Stimulated activated CD8-positive, alpha-beta memory T cell treated with anti-CD3 and anti-CD28 coated beads, Interleukin-4, amount 100 ng/mL, for 24 hours (primary cell): ENCODE results near the gene TAS2R46.
"Not testable (repeated sequence)": the region's sequence is repeated elsewhere in the genome, so short reads cannot be mapped to it uniquely, and the experiment has no call there.

Experiments used
- DNase-seq: peaks from one replicate; pipeline ENCODE4 v3.0.0-alpha.2; 2020; ENCODE audit warnings: low read depth

TAS2R46 gene

DNA sequence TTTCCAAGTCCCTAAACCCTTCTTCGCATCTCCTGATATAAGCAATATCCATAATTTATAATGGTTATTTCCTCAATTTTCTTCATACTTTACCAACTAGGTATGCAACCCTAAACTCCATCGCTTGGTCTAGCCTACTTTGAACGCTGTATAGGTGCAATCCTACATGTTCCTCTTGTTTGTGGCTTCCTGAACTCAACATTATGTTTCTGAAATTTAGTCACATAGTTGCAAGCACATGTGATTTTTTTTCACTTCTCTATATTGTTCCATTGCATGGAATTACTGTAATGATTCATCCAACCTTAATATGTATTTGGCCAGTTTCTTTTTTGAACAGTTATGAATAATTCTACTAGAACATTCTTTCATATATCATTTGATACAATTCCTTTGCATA lies 28.1 kb downstream of the TAS2R46 start:
- not testable (repeated sequence) for DNase-seq

DNA sequence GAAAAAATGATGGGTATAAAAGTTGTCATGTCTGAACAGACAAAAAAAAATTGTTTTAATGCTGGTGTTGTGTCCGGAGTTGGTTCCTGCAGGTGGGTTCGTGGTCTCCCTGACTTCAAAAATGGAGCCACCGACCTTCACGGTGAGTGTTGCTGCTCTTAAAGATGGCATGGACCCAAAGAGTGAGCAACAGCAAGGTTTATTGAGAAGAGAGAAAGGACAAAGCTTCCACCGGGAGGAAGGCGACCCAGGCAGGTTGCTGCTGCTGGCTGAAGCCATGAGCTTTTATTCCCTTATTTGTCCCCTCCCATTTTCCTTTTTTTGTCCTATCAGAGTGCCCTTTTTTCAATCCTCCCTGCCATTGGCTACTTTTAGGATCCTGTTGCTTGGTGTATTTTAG lies 30.8 kb downstream of the TAS2R46 start, which contains the start of gene TAS2R31:
Gene TAS2R31 (minus strand): TSS at position 101 of the 400 bp plus-strand sequence. CDS start 72 bp downstream, at position 29.
- no peak for DNase-seq

DNA sequence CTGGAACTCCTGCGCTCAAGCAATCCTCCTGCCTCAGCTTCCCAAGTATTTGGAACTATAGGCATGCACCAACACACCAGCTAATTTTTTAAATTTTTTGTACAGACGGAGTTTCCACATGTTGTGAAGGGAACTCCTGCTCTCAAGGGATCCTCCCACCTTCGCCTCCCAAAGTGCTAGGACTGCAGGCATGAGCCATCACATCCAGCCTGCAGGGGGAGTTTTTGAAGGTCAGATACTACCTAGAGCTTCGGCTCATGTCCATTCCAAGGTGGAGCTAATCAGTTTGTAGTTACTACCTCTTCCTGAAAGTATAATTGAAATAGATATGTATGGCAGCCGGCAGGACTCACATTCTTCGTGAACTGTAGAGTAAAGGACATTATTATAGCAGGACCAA lies 36.0 kb downstream of the TAS2R46 start:
- no peak for DNase-seq

DNA sequence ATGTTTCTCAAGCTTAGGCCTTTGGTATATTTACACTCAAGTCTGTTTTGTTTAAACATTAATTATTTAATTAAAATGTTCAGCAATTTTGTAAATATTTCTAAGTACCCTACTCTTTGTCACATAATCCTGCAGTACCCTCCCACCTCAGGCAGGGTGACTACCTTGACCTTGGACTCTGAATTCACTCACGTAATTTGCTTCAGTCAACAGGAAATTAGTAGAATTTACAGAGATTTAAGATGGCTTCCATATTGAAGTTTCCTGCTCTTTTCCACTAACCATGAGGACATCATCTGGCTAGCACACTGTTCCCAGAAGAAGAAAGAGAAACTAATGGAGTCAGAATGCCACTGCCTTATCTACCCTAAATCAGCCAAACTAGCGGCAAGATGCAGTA lies 38.7 kb downstream of the TAS2R46 start:
- no peak for DNase-seq

DNA sequence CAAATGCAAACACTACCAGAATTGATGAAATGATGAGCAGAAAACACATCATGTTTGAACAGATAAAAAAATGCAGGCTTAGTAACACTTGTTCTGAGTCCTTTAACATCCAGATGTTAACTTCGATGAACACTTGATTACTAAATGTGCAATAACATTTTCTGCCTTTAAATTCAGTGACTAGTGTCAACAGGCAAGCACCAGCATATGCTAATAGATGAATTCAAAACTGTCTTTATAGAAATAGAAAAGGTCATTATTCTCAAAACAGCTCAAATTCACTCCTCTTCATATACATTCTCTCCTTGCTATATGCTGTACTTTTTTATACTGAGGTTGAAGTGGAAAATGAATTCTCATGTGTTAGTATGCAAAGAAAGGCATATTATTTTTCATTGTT lies 39.6 kb downstream of the TAS2R46 start, which contains the start of gene TAS2R19:
Gene TAS2R19 (minus strand): TSS at position 101 of the 400 bp plus-strand sequence. CDS start 49 bp downstream, at position 52.
- DNase-seq, result no peak

DNA sequence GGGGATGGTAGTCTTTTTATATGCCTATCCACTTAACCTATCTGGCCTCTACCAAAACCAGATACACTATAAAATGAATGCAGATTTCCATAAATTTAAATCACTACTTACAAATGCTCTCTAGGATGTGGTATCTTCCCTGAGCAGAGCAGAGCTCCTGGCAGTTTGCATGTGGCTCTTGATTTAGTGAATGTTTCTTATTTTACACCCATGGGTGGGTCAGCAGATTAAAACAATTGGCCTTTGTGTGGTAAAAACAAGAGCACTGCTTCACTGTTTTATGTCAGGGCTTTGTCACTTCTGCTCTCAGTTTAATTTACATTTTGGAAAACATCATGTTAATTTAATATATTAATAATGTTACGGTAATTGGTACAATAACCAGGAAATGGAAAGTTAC lies 45.2 kb downstream of the TAS2R46 start:
- DNase-seq, result no peak

DNA sequence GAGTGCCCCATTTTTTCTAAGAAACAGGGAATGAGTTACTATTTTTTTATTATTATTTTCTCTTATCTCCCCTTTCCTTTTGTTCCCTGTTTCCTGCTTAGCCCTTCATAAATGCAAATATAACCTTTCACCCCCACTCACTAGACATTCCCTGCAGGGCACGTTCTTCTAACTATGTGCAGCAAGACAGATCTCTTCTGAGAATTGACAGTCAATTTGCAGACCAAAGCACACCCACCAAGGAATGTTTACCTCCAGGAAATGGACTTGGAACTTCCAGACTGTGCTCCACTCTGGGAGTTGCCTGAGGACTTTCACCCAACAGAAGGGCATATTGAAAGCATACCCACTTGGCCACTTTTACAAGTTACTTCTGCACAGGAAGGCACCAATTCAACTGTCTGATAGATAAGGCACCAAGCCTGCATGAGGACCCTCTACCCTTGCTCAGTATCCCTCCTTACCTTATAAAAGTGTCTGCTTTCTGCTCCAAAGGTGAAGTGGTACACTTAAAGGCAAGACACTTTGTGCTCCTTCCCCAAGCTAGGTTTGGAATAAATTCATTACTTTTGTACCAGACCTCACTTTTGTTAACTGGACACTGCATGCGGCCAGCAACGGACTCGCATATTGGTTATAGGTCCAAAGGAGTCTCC lies 46.2 kb downstream of the TAS2R46 start:
- no peak for DNase-seq

DNA sequence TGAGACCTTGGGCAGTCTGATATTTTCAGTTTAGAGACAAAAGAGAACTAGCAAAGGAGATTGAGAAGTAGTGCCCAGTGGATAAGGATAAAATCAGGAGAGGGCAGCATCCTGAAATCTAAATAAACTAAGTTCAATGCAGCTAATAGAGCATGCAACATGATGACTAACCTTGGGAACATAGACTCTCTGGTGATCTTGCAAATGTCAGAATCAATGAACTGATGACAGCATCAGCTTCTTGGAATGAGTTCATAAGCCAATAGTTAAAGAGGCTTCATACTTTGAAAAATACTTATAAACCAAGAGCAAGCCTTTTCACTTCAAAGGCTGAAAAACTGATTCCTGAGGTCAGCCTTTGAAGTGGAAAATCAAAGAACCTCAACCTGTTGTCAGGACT lies 47.9 kb downstream of the TAS2R46 start:
- no peak for DNase-seq
